HG03571 (cell line): ENCODE data around the gene CDT1.
"Not testable (repeated sequence)": the region's sequence is repeated elsewhere in the genome, so short reads cannot be mapped to it uniquely, and the experiment has no call there.

Experiments used
- ATAC-seq: cut with Tn5 transposase; IDR thresholded peaks from one replicate; pipeline ENCODE4 v1.9.1; 2021; ENCODE audit not compliant: unreplicated experiment

The CDT1 gene

DNA sequence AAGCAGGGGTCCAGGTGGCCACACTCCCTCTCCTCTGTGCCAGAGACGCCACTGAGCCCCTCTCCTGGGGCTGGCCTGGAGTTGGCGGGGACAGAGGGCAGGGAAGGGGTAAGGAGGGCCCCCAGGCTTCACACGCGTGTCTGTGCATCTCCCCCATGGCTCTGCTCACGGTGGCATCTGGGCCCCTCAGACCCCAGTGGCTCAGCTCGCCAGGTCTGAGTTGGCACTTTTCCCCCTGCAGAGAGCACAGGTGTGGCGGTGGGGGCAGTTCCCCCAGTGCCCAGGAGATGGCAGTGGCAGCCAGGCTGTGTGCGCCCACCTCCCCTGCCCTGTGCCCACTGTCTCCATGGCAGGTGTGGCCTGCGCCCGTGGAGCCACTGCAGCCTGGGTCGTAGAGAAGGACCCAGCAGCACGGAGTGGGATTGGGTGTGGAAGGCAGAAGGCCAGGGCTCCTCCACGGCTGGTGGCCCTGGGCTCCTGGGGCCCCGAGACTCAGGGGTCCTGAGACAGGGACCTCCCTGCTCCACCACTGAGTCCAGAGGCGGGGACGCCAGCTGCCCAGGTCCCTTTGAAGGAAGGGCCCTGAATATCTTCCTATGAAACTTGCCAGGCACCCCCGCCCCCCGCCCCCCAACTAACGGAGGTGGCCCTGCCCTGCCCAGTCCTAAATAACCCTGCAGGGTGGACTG is 12.5 kb downstream of the CDT1 start:
- ATAC-seq = no peak

DNA sequence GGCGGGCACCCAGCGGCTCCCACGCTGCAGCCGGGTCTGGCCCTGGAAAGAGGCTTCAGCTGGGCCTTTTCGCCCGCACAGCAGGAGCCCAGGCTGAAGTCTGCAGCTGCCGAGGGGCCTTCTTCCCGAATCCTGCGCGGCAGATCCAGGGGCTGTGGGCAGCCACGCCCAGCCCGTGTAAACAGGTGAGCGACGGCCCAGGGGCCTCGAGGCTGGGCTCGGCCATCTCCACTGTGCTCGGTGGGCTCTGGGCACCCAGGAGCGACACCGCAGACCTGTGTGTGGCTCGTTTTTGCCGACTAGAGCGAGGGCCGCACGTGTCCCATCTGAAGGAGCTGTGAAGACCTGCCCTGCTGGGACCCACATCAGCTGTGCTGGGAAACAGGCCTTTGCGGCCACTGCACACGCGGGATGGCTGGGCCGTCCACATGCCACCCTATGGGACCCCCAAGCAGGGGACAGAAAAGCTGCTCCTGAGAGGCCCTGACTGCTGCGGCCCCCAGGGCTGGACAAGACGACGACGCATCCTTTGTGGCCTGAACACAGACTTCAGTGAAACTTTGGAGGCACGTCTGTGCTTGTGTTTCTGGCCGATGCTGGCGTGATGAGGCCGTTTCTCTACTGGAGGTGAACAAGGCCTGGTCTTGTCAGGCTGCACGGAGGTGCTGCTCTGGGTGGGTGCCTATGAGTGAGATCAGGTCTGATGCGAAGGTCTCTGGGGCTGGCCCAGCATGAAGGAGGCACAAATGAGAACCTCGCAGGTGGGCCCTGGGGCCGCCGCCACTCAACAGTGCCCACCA is 13.3 kb downstream of the CDT1 start:
- ATAC-seq = no peak

DNA sequence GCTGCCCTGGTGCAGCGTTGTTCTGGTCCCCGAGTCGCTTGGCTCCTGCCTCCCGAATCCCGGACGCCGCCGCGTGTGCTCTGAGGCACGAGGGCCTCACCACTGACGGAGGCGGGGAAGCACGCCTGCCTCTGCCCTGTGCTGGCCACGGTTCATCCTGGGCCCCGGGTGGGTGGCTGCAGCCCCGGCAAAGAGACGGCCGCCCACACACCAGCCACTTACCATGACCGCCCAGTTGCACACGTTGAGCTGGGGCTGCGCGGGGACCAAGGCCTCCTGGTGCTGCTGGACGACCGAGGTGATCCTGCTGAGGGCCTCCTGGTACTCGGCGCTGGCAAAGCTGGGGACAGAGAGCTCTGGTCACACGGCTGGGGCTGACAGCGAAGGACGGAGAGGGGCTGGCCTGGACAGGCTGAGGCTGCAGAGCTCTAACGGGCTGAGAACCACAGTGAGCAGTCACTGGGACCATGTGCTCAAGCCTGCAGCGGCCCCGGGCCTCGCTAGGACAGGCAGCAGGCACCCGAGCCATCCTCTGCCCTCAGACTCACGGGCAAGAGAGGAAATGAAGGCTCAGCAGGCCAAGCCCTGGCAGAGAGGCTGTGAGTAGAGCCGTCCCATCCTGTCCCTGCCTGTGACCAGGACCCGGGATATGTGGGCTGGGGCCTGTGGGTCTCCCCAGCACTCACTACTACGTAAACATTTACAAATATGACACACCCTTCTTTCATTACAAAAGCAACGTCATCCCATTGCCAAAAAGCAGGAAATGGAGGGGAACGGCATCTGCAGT is 14.4 kb downstream of the CDT1 start:
- ATAC-seq = no peak

DNA sequence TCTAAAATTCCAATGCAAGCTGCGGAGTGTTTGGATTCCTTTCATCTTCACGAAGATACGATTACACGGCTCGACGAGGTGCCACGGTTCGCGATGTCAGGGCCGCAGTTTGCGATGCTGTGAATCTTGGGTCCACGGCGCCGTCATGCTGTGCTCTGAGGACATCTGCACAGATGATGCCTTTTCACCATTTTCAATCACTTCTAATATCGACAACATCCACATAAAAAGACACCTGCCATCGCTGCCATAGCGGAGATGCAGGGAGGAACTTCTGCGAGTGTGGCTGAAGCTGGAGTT is 14.9 kb downstream of the CDT1 start:
- no peak for ATAC-seq

DNA sequence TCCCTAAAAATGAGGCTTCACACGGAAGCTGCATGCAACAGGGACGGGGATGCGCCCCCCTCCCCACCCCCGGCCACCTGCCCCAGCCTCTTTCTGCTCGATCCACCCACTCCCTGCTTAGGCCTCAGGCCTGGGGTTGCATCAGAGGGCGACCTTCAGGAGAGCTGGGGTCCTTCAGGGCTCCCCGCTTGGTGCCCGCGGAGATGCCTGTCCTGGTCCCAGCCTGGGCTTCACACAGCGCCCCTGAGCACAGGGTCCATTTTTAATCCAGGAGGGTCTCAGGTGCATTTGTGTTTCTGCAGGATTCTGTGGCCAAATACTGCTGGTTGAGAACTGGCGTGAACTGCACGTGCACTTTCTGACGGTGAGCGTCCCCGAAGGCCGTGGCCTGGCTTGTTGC is 15.5 kb downstream of the CDT1 start:
- no peak for ATAC-seq

DNA sequence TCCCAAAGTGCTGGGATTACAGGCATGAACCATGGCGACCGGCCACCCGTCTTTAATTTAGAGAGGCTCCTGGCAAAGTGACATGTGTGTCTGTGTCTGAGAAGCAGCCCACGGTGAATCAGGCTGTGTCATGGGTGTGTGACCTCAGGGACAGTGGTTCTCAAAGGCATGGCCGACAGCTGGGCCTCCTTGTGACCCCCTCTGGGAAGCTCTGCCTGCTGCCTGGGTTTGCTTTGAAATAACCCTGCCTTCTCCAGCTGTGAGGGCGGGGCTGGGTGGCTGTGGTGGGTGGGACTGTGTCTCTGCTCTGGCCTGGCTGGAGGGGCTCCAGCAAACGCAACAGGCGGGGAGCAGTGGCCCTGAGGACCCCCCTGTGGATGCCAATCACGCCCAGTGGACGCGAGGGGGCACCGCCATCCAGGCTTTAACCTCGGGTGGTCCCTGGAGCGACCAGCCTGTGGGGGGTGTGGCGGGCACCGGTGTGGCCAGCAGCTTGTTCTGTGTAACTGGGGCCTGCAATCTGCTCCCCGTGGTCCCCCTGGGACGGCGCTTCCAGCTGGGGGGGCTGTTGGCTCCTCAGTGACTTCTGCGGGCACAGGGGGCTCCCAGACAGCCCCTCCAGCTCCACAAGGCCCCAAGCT is 16.9 kb downstream of the CDT1 start:
- no peak for ATAC-seq

DNA sequence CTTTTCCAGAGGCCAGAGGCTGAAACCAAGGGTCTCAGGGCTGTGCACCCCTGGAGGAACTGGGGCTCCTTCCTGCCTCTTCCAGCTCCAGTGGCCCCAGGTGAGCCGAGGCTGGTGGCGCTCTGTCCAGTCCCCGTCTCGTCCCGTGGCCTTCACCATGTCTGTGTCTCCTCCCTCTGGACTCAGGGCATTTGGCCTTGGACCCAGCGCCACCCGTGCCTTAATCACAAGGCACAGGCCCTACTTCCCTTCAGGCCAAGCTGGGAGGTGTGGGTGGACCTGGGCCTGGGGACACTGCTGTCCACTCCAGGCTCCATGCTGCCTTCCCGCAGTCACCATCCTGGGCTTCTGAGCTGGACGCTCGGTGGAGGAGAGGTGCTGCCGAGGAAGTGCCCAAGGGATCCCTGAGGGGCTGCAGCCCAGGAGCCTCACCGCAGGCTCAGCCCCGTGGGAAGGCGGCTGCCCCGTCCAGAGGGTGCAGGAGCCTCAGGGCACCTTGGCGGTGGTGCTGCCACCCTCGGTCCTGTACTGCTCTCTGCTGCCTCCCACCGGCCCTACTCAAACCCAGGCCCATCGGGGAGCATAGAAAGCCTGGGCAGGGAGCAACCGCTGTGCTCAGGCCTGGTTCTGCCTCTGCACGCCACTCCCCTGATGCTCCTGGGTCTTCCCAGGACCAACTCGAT is 17.7 kb downstream of the CDT1 start:
- no peak for ATAC-seq

DNA sequence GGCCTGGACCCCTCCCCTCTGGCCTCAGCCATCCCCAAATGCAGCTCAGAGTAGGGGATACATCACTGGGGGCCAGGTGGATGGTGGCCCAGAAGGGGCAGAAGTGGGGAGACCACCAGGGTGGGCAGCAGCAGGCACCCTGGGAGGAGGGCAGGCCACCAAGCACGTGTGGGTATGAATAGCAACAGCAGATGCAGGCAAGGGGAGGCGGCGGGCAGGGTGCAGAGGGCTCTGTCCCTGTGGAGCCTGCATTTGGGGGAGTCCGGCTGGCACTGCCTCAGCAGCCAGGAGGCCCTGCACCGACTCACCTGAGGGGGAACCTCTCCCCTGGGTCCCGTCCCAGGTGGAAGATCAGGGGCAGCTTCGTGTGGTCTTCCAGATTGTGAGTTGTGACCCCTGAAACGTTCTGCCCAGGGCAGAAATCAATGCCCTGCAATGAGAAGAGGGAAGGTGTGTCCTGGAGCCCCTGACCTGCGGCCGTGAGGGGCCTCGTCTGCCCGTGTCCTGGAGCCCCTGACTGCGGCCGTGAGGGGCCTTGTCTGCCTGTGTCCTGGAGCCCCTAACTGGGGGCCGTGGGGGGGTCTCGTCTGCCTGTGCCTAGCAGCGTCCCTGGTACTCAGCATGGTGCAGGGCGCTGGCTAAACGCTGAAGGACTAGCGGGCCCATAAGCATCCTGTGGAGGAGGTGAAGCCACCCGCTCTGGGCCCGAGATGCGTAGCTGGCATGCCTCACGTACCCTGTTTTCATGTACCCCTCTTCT is 18.9 kb downstream of the CDT1 start:
- no peak for ATAC-seq

DNA sequence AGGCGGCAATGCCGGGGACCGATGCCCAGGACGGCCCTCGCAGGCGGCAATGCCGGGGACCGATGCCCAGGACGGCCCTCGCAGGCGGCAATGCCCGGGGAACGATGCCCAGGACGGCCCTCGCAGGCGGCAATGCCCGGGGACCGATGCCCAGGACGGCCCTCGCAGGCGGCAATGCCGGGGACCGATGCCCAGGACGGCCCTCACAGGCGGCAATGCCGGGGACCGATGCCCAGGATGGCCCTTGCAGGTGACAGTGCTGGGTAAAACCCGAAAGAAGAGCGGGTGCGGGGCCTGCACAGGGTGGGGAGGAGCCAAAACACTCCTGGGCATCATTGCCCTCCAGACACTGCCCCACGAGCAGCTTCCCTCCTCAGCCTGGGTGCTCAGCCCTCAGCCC is 20.1 kb downstream of the CDT1 start:
- not testable (repeated sequence) for ATAC-seq

DNA sequence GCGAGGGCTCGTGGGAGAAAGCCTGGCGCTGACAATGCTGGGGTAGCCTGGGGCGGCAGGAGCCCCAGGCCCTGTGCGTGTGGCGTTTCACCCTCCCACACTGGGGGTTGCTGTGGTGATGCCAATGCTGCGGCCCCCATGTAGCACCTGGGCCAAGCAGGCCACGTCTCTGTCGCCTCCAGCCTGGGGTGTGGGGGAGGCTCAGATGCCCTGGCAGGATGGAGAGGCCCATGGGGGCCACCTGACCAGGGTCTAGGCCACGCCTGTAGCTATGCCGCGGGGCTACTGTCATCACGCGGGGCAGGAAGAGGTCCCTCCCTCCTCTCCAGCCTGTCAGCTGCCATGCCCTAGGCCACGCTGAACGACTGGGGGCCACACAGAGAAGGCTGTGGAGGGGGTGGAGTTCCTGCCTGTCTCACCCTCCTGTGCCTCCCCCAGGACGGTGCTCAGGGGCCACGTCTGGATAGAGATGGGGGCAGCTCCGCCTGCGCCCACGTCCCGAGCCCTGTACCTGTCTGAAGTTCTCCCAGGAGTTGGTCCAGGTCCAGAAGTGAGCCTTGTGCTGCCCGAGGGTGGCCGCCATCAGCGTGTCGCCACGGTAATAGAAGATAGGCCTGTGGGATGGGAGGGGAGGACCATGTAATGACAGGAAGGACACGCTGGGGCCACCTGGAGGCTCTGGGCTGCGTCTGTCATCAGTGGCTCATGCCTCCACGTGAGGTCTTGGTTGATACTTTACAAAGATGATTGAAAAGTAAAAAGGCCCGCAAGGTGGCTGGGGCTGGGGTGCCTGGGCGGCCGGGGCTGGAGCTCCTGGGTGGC is 20.9 kb downstream of the CDT1 start:
- ATAC-seq = no peak

DNA sequence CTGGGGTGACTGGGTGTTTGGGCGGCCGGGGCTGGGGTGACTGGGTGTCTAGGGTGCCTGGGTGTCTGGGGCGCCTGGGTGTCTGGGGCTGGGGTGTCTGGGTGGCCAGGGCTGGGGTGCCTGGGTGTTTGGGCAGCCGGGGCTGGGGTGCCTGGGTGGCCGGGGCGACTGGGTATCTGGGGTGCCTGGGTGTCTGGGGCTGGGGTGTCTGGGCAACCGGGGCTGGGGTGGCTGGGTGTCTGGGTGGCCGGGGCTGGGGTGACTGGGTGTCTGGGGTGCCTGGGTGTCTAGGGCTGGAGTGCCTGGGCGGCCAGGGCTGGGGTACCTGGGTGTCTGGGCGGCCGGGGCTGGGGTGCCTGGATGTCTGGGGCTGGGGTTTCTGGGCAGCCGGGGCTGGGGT is 21.6 kb downstream of the CDT1 start:
- ATAC-seq = no peak

DNA sequence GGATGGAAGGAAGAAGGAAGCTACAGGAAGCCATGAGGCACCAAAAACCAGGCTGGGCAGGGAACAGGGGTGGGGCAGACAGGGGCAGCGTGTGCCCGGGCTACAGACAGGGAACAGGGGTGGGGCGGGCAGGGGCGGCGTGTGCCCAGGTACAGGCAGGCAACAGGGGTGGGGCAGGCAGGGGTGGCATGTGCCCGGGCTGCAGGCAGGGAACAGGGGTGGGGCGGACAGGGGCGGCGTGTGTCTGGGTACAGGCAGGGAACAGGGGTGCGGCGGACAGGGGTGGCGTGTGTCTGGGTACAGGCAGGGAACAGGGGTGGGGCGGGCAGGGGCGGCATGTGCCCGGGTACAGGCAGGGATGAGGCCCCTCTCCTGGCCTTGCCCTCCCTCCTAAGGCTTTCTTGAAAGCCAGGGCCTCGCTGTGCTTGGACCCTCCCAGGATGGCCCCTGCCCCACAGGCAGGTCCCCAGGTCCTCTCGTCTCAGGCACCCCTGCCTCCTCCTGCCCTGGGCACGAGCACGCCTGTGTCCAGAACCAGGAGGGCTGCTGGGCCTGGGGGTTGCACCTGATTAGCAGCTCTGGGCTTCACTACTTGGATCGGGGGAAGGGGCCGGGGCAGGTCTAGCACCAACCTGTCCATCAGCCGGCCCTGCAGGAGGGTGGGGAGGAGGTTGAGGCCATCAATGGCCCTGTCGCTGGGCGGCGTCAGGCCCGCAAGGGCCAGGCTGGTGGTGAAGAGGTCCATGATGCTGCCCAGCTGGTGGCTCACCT is 22.7 kb downstream of the CDT1 start:
- ATAC-seq = no peak

DNA sequence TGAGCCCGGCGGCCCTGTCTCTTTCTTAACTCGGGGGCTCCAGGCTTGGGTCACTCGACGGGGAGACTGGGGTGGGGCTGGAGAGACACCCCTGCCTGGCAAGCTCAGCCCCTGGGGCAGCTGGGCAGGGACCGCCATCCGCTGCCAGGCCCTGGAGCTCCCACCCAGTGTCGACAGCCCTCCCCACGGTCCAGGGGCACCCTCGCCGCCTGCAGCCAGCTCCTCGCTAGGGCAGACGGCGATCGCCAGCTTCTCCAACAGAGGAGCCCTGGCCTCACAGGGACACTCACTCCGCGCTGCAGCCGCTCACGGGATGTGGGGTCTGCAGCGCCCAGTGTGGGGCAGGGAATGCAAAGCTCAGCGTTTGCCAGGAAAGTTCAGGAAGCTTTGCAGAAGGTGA is 24.1 kb downstream of the CDT1 start:
- no peak for ATAC-seq

DNA sequence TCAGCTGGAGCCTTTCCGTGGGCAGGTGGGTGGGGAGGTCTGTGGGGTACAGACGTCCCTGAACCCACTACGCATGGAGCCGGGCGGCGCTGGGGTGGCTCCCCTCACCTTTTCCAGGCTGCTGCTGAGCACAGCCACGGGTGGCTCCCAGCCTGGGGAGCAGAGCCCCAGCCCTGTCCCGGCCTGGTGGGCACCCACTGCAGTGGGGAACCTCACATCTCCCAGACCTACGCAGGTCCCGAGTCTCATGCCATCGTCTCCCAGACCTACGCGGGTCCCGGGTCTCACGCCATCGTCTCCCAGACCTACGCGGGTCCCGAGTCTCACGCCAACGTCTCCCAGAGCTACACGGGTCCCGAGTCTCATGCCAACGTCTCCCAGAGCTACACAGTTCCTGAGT is 25.1 kb downstream of the CDT1 start:
- no peak for ATAC-seq

DNA sequence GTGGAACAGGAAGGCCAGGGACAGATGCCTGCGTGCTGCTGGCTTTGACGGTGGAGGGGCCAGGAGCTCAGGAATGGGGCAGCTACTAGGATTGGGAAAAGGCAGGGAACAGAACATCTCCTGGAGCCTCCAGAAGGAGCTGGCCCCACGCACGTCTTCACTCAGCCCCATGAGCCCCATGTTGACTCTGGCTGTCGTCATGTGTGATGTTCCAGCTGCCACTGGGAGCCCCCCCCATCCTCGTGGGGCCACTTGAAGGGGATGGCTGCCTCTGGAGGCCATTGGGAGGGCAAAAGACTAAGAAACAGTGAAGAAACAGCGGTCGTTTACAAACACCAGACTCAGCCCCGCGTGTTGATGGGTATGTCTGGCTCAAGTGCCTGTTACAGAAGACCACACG is 26.7 kb downstream of the CDT1 start:
- no peak for ATAC-seq

DNA sequence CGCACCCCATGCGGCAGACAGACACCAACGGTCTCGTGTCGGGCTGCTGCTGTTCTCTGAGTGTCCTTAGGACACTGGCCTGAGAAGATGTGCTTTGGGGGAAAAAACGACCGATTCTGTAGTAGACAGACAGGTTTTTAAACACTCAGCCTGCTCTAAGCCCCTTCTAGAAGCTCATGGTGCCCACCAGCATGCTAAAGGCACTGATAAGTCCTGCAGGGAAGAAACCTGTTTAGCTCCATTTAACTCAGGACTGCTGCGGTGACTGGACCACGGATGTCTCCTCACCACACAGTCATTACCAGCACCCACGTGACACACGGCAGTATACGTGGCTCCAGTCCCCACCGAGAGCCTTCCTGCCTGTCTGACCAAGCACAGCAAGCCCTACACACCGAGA is 27.2 kb downstream of the CDT1 start:
- no peak for ATAC-seq

DNA sequence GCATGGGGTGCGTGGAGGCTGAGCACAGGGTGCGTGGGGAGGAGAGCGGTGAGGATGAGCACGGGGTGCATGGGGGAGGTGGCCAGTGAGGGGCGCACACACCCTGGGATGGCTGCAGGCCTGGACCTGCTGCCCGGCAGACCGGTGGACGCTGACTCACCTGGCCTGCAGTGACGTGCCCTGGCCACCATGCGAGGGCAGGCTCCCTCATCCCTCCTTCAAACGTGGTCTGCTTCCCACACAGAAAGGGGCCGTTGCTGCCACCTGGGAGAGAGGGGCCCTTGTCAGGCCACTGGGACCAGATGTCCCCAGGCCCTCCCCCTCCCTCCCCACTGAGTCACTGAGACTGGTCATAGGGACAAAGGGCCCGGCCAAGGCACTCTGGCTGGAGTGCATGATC is 28.2 kb downstream of the CDT1 start:
- ATAC-seq = no peak

DNA sequence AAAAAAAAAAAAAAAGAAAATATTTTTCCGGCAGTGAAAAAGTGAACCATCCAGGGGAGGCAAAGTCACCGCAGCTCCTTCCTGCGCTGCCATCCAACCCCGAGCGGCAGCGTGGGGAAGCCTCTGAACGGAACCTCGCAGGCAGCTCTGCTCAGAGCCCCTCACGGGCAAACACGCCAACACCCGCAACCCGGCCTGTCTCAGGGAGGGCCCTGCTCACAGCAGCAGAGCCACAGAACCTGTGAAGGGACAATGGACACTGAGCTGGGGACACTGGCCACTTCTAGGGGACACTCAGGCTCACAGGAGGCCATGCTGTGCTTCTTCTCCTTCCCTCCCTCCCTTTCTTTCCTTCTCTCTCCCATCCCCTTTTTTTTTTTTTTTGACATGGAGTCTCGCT is 29.5 kb downstream of the CDT1 start:
- no peak for ATAC-seq

DNA sequence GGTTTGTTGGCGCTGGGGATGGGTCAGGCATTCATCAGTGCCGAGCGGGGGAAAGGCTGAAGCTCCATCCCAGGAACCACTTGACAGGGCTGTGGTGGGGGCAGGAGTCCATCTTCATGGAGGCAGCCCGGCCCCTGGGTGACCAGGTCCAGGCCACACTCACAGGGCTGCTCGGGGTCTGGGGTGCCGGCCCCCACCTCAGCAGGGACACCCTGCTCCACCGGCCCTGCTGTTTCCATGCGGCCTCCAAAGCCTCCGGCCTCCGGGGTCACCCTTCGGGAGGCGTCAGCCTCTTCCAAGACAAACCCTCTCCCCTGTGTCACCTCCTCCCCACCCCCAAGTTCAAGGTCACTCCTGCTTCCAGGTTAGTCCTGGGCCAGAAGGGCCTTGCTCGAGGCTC is 31.1 kb downstream of the CDT1 start:
- ATAC-seq = no peak
